ENCODE measurements around the gene PMPCA.

PMPCA gene

GRCh38 chr9:136410500-136411287, at the start of gene PMPCA, which contains the start of gene ENTR1:
TSS of gene PMPCA (plus strand) at chr9:136410658. CDS start at chr9:136410669, 11 bp downstream.
TSS of gene ENTR1 (minus strand) at chr9:136410614. CDS start at chr9:136410397, 217 bp downstream.
- DNase-seq: peak; percentile 77 to 86

GRCh38 chr9:136361047-136361753, 49.3 kb upstream of the PMPCA start:
- no peak for DNase-seq

- no peak for DNase-seq
Measured at GRCh38 chr9:136361754-136362449, 48.6 kb upstream of the PMPCA start.

- DNase-seq: no peak
Measured at GRCh38 chr9:136362450-136362784, 48.0 kb upstream of the PMPCA start.

- peak; percentile 71 to 90 for DNase-seq
Measured at GRCh38 chr9:136363106-136363948, 47.1 kb upstream of the PMPCA start, which contains the start of gene DNLZ. TSS of gene DNLZ (minus strand) at chr9:136363744. CDS start at chr9:136363714, 30 bp downstream.

GRCh38 chr9:136363949-136364748, 46.3 kb upstream of the PMPCA start:
- DNase-seq: peak in 1 of 2 experiments; percentile 33

- DNase-seq: no peak
Measured at GRCh38 chr9:136364942-136365774, 45.3 kb upstream of the PMPCA start.

GRCh38 chr9:136365775-136366222, 44.7 kb upstream of the PMPCA start:
- peak; percentile 46 to 70 for DNase-seq

GRCh38 chr9:136366826-136367225, 43.6 kb upstream of the PMPCA start:
- DNase-seq: no peak

- DNase-seq: no peak
Measured at GRCh38 chr9:136367296-136368145, 42.9 kb upstream of the PMPCA start.

GRCh38 chr9:136368190-136368589, 42.3 kb upstream of the PMPCA start:
- DNase-seq: no peak

- DNase-seq: no peak
Measured at GRCh38 chr9:136370037-136370436, 40.4 kb upstream of the PMPCA start.

GRCh38 chr9:136370687-136371532, 39.5 kb upstream of the PMPCA start:
- no peak for DNase-seq

- DNase-seq: no peak
Measured at GRCh38 chr9:136371533-136371880, 39.0 kb upstream of the PMPCA start.

GRCh38 chr9:136372006-136372405, 38.5 kb upstream of the PMPCA start:
- DNase-seq: no peak

- DNase-seq: peak; percentile 74 to 79
Measured at GRCh38 chr9:136372561-136373299, 37.7 kb upstream of the PMPCA start.

- DNase-seq: peak; percentile 17 to 32
Measured at GRCh38 chr9:136373300-136374182, 36.9 kb upstream of the PMPCA start, which contains the start of gene CARD9. TSS of gene CARD9 (minus strand) at chr9:136373669. CDS start at chr9:136372078, 1,591 bp downstream.
